Stomach (tissue), 4 donors: ENCODE results near the gene MYCBP2.

ENCODE experiments used
- CTCF ChIP-seq, 7 experiments: fragments of 450-650 bp in 4 of 7; fragments of 200-600 bp in 3 of 7; sonication (generic) in 3 of 7; IDR thresholded peaks; one replicate each; pipeline ENCODE4 v1.5.1; 2016 to 2019; ENCODE audit warnings: antibody characterized with exemption in 7 of 7, control low read depth in 2 of 7, mild to moderate bottlenecking in 1 of 7
- POLR2AphosphoS5 ChIP-seq, 3 donors: sonication (generic); formaldehyde crosslinking; IDR thresholded peaks; one replicate each; pipeline ENCODE4 v1.6.1; 2016; ENCODE audit warnings: antibody characterized with exemption in 3 of 3

DNA sequence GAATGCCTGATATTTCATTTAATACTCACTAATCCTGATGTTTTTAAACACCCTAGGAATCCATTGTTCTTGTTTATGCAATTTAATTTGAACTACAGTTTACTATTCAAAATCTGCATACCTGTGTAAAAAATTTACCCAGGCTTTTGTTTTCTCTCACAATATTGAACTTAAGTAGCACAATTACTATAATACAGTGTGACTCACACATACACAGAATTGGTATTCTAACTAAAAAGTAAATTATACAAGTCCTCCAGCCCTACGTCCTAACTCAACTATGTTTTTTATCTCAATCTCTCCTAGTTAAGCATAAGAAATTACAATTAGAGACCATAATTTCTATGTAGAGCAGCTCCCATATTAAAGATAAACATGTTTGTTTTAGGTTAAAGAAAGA, 41.8 kb downstream of the MYCBP2 start:
- no peak for TF ChIP-seq CTCF (IDR thresholded peaks at IDR 0.05)
- TF ChIP-seq POLR2AphosphoS5 (IDR thresholded peaks at IDR 0.05) = no peak
